B cell (primary cell): Measurements from ENCODE around the gene PPP1CC.
"Not testable (repeated sequence)": the region's sequence is repeated elsewhere in the genome, so short reads cannot be mapped to it uniquely, and the experiment has no call there.

ENCODE experiments used
- EZH2 ChIP-seq: IDR thresholded peaks from 2 replicates; pipeline ENCODE4 v1.6.1; 2012; ENCODE audit warnings: borderline replicate concordance, low read depth, mild to moderate bottlenecking, moderate library complexity, low read length; ENCODE audit not compliant: insufficient read depth, poor library complexity, severe bottlenecking
- TF ChIP-seq, protein P1 (sequence below): fragments of 200-600 bp; IDR thresholded peaks from one replicate; pipeline ENCODE4 v1.8.0; 2022; ENCODE audit warnings: antibody characterized with exemption, mild to moderate bottlenecking

DNA sequence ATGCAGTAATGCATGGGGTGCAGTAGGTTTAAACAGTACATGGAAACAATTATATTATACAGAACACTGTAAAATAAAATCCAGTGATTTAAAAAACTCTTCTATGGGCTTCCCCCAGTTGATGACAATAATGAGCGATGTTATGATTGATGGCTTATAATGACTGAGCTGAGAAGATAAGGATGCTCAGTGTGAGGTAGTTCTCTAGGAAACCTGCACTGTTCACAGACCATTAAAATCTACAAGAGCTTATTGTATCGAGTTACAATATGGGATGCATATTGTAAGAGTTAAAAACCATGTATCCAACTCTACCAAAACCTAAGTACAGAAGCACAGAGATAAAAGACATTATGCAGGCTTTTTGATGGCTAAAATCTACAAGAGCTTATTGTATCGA is 19.8 kb downstream of the PPP1CC start:
- TF ChIP-seq, protein P1, sequence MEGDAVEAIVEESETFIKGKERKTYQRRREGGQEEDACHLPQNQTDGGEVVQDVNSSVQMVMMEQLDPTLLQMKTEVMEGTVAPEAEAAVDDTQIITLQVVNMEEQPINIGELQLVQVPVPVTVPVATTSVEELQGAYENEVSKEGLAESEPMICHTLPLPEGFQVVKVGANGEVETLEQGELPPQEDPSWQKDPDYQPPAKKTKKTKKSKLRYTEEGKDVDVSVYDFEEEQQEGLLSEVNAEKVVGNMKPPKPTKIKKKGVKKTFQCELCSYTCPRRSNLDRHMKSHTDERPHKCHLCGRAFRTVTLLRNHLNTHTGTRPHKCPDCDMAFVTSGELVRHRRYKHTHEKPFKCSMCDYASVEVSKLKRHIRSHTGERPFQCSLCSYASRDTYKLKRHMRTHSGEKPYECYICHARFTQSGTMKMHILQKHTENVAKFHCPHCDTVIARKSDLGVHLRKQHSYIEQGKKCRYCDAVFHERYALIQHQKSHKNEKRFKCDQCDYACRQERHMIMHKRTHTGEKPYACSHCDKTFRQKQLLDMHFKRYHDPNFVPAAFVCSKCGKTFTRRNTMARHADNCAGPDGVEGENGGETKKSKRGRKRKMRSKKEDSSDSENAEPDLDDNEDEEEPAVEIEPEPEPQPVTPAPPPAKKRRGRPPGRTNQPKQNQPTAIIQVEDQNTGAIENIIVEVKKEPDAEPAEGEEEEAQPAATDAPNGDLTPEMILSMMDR: not testable (repeated sequence)
- TF ChIP-seq EZH2: not testable (repeated sequence)
